Measurements from ENCODE around the gene B3GNT4.
"Not testable (repeated sequence)": the region's sequence is repeated elsewhere in the genome, so short reads cannot be mapped to it uniquely, and the experiment has no call there.

B3GNT4 gene

DNA sequence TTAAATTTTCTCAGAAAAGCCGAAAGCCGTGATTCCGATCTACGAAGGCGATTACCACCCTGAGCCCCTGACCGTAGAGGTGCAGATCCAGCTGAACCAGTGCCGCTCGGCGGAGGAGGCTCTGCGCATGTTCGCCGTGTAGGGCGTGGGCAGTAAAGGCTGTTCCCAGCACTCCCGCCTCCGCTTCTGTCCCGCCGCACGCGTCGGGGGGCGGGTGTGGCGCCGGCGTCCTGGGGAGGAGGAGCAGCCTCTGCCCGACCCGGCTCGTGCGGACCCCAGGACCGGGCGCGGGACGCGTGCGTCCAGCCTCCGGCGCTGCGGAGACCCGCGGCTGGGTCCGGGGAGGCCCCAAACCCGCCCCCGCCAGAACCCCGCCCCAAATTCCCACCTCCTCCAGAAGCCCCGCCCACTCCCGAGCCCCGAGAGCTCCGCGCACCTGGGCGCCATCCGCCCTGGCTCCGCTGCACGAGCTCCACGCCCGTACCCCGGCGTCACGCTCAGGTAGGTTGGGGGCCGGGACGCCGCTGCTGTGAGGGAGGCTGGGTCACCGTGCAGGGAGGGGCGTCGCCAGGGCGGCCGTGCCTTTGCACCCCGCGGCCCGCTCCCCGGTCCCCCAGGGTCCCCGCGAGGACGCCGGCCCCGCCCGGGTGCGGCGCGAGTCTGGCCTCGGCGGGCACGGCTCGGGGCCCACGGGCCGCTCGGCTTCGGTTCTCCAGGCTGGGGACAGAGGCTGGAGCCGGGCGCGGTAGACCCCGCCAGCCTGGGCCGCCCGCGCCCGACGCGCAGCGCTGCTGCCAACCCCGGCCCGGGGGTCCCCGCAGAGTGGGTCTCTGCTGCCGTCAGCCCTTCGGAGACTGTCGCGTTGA lies at the start of gene B3GNT4:
TSS of gene B3GNT4 (plus strand) at position 409 of the 866 bp plus-strand sequence. CDS start 910 bp downstream, outside the sequence.
- peak; percentile 30 for DNase-seq (ENCODE audit: low read depth)

DNA sequence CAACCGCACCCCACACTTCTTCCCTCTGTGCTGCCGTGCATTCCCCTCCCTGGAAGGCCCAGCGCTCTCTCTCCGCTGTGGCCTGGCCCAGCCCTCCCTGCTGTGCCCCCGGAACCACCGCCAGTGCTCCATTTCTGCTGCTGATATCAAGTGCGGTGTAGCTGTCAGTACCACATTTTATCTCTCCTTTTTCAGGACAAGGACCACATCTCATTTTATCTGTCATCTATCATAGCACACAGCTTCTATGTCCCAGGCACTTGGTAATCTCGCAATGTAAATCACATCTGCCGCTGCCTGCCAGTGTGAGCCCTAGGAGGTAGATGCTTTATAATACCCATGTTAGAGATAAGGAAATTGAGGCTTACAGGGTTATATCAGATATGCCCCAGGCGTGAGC lies 47.8 kb upstream of the B3GNT4 start:
- no peak for DNase-seq (ENCODE audit: low read depth)

DNA sequence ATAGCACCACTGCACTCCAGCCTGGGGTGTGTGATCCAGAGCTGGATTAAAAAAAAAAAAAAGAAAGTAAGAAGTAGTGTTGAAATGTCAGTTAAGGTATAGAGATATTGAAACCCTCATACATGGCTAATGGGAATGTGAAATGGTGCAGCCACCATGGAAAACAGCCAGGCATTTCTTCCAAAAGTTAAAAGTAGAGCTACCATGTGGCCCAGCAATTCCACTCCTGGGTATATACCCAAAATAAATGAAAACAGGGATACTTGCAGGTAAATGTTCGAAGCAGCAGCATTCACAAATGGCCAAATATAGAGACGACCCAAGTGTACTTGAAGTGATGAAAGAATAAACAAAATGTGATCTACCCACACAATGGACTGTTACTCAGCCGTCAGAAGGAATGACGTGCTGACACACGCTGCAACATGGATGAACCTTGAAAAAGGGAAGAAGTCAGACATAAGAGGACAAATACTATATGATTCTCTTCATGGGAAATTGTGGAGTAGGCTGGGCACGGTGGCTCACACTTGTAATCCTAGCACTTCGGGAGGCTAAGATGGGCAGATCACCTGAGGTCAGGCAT lies 44.7 kb upstream of the B3GNT4 start:
- DNase-seq (ENCODE audit: low read depth): no peak

DNA sequence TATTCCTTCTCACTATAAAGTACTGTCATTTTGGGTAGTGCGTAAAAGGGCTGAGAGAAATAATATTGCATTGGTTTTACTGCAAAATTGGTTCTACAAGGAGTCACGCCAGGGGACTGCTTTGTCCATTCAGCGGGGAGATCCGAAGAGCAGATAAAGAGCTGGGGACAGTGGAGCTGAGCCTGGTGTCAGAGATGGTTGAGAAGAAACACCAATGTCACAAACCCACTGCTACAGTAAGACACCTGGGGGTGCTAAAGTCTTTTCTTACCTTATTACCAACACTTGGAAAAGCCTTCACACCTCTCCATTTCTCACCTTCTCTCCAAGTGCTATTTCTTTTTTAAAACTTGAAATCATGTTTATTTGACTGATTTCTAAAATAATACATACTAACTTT lies 43.6 kb upstream of the B3GNT4 start:
- DNase-seq (ENCODE audit: low read depth): no peak

DNA sequence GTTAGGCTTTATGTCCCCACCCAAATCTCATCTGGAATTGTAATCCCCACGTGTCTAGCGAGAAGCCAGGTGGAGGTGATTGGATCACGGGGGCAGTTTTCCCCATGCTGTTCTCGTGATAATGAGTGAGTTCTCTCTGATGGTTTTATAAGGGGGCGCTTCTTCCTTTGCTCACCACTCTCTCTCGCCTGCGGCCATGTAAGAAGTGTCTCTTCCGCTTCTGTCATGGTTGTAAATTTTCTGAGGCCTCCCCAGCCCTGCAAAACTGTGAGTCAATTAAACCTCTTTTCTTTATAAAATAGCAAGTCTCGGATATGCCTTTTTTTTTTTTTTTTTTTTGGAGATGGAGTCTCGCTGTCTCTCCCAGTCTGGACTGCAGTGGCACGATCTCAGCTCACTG lies 42.7 kb upstream of the B3GNT4 start:
- DNase-seq (ENCODE audit: low read depth): no peak

DNA sequence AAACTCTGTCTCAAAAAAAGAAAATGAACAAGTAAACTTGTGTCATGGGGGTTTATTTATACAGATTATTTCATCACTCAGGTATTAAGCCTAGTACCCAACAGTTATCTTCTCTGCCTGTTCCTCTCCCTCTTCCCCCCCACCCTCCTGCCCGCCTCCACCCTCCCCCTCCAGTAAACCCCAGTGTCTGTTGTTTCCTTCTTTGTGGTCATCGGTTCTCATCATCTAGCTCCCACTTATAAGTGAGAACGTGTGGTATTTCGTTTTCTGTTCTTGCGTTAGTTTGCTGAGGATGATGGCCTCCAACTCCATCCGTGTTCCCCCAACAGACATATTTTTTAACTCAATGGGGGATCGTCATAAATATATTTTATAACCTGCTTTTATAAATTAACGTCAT lies 41.8 kb upstream of the B3GNT4 start:
- no peak for DNase-seq (ENCODE audit: low read depth)

DNA sequence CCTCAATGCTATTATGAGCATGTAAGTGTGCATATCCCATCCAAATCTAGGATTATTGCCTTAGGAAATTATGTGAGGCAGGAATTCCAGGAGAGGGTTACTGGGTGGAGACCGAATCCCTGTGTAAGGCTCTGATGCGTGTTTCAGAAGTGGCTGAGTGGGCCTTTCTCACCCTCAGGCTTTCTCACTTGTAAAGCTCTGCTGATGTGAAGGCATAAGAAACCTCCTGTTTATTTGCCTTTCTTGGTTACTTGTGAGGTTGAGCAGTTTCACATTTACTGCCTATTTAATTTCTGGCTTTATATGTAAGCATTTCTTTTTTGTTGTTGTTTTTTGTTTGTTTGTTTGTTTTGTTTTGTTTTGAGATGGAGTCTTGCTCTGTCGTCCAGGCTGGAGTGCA lies 40.5 kb upstream of the B3GNT4 start:
- DNase-seq (ENCODE audit: low read depth): no peak

DNA sequence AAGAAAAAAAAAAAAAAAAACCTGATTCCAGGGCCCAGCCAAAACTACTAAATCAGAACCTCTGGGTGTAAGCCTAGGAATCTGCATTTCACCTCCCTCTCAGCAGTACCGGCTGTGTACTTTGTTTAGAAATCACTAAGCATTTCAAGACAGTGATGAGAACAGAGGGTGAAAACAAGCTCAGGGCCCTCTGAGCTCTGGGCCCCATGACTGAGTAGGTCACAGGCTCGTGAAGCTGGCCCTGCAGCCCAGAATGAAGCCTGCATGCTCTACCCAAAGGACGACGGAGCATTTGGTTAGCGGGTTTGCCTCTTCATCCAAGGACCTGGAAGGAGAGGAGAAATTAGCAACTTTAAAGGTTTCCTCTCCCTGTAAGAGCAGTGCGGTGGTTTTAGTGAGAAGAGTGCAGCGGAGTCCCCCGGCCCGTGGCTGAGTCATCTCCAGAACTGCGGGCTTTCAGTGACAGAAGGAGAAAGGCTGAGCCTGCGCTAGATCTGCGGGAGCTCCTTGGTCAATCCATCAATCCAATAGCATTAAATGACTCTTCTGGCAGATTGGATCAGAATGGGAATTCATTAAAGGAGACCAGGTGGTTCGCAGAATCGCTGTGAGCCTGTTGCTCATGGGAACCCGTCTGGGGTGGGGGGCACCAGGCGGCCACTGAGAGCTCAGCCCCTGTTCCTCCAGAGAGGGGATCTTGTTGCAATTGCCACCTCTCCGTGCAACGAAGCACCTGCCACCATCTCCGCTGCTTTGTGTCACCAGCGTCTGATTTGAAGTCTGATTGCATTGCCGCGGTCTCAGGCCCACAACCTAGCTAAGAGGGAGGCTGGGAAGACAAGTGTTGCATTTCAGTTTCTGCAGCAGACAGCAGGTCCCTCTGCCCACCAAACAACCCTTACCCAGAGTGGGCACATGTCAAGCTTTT lies 36.8 kb upstream of the B3GNT4 start:
- DNase-seq (ENCODE audit: low read depth): no peak

DNA sequence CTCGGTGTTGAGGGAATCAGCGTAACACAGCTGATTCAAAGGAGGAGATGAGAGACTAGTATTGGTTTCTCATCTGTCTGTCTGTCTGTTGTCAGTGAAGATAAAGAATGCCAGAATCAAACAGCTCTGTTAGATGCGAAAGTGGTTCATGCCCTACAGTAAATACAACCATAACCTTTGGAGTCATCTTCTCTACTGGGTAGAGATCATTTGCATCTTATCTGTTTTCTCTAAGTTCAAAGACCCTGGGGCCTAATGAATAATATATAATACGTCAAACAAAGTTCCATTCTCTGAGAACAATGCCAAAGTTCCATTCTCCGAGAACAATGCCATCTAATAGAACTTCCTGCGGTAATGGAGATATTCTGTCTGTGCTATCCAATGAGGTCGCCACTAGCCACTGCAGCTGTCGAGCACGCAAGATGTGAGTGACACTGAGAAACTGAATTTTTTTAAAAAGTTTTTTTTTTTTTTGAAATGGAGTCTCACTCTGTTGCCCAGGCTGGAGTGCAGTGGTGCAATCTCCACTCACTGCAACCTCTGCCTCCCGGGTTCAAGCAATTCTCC lies 36.1 kb upstream of the B3GNT4 start:
- DNase-seq (ENCODE audit: low read depth): no peak

DNA sequence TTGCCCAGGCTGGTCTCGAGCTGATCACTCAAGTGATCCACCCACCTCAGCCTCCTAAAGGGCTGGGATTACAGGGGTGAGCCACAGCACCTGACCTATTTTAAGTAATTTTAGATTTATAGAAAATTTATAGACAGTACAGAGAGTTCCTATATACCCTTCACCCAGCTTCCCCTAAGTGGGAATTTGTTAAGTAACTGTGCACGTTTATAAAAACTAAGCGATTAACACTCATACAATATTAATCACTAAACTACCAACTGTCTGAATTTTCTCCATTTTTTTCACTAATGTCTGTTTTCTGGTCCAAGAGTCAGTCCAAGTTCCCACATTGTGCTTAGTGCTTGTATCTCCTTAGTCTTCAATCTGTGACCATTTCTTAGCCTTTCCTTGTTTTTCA lies 35.0 kb upstream of the B3GNT4 start:
- no peak for DNase-seq (ENCODE audit: low read depth)

DNA sequence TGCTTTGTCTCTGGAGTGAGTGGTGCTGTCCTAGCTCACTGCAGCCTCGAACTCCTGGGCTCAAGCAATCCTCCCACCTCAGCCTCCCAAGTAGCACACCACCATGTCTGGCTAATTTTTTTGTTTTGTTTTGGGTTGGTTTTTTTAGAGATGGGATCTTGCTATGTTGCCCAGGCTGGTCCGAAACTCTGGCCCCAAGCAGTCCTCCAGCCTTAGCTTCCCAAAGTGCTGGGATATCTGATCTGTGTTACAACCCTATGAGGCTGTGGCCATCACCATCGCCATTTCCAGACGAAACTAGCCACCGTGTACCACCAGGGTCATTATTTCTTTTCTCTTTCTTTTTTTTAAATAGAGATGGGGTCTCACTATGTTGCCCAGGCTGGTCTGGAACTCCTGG lies 32.1 kb upstream of the B3GNT4 start:
- DNase-seq (ENCODE audit: low read depth): no peak

DNA sequence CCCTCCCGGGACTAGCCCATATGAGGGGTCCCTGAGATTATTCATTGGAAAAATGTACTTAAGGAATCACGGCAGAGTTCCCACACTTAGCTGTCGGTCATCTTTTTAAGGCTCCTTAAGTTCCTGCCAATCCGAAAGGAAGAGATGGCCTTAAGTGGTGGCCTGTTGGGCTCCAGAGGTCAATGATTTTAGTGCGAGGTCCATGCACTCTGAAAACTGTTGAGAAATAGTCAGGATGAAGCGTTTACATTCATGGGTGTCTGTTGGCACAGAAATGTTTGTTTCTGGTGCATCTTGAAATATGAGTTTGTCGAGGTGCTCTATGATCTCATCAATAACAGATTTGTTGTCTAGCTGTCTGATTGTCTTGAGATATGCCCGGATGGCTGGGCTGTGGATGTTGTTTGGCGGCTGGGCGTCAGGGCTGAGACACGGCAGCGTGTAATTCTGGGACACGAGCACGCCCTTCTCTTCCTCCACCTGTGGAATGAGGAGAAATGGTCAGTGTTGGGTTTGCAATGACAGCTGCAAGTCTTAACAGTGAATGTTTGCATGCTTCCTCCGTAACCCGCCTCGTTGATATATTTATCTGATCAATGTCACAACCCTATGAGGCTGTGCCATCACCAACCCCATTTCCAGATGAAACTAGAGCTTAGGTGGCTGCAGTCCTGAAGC lies 31.1 kb upstream of the B3GNT4 start:
- no peak for DNase-seq (ENCODE audit: low read depth)

DNA sequence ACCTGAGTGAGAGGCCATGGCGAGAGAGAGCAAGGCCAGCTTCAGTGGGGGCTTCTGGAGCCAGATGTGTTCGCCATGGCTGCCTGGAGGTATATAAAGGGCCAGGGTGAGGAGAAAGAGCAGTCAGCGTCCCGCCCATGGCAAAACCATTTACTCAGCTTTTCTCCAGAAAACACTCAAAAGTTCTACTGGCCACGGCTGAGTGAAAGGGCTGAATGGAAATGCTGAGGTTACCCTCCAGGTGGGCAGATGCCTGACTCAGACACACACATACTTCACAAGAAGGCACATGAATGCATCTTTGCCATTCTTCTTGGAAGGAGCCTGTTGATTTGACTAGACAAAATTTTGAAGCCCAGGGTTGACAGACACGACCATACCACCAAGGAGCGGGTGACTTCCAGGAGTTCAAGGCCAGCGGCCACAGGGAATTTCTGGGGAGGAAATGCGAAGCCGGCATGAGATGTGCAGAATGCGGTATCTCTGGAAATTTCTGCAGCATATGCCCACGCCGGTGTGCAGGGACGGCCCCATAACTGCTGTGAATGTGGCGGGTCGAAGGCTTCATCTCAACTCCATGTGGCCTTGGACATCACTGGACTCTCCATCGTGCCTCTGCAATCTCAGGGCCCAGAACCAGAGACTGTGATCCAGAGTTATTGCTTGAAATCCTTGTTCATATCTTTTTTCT lies 29.2 kb upstream of the B3GNT4 start, which contains the start of gene IL31:
TSS of gene IL31 (minus strand) at position 67 of the 691 bp plus-strand sequence. CDS start at position 18, 49 bp downstream.
- DNase-seq (ENCODE audit: low read depth): no peak

DNA sequence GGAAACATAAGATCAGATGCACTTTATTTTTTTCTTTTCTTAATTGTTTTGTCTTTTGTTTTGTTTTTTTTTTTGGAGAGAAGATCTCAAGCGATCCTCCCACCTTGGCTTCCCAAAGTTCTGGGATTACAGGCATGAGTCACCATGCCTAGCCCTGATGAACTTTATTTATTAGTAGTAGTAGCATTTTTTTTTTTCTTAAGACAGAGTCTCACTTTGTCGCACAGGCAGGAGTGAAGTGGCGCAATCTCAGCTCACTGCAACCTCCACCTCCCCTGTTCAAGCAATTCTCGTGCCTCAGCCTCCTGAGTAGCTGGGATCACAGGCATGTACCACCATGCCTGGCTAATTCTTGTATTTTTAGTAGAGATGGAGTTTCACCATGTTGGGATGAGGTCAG lies 27.0 kb upstream of the B3GNT4 start:
- not testable (repeated sequence) for DNase-seq (ENCODE audit: low read depth)

DNA sequence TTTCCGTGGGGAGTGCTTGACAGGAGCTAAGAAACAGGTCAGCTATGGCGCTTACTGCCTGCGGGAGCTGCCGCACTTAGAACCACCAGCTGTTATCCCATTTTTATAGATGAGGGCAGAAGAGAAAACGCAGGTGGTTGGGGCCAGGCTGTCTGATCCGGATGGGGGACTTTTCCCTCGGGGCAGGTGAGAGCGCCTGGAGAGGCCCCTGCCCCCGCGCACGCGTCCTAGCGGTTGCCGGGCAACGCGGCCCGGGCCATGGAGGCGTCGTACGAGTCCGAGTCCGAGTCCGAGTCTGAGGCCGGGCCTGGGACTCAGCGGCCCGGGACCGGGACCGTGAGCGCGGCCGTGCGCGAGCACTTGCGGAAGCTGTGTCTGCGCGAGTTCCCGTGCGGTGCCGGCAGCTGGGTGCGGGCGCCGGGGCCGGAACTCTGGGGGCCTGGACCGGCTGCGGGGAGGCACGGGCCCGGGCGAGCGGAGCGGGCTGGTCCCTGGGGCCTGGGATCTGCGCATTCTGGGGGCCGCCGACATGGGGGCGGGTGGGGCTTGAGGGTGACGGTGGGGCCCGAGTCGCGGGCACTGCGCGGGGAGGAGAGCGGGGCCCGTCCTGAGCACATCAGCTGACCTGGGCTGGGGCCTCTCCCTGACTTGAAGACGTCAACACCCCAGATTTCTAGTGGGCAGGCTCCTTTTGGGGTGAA lies 20.5 kb upstream of the B3GNT4 start, which contains the start of gene LRRC43:
TSS of gene LRRC43 (plus strand) at position 237 of the 701 bp plus-strand sequence. CDS start at position 259, 22 bp downstream.
- no peak for DNase-seq (ENCODE audit: low read depth)

DNA sequence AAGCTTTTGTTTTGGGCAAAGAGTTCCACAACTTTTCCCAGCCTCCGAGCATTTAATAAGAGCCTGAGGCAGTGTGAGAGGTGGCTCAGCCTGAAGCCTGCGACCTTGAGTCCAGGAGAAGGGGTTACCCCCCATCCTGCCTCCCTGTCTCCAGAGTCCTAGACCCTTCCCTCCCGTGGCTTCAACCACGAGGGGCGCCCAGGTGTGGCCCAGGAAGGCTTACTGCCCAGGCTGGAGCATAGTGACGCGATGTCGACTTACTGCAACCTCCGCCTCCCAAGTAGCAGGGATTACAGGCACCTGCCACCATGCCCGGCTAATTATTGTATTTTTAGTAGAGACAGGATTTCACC lies 19.9 kb upstream of the B3GNT4 start:
- DNase-seq (ENCODE audit: low read depth): no peak

DNA sequence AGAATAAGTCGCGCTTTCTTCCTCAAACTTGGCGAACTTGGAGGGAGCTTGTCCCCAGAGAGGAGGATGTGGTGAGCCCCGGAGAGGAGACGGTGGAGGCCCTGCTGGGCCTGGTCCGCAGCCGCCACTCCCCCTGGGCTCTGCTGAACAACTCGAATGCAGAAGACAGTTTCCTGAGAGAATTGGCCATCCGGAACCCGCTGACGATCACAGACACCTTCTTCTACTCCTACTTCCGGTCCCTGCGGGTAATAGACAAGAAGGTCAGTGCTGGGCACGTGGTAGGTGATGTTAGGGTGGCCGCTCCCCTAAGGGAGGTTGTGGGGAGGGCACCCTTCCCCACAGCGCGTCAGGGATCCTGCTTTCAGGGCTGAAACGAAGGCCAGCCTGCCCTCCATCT lies 19.0 kb upstream of the B3GNT4 start:
- no peak for DNase-seq (ENCODE audit: low read depth)

DNA sequence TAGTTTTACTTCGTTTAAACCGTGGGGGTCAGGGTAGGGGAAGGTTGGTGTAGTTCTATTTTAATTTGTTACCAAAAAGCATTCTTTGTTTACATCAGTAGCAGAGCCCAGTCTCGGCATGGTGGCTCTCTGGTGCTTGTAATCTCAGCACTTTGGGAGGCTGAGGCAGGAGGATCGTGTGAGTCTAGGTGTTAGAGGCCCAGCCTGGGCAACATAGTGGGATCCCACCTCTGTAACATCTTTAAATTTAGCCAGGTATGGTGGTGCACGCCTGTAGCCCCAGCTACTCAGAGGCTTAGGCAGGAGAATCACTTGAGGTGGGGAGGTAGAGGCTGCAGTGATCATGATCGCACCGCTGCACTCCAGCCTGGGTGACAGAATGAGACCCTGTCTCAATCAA lies 18.4 kb upstream of the B3GNT4 start:
- DNase-seq (ENCODE audit: low read depth): no peak

DNA sequence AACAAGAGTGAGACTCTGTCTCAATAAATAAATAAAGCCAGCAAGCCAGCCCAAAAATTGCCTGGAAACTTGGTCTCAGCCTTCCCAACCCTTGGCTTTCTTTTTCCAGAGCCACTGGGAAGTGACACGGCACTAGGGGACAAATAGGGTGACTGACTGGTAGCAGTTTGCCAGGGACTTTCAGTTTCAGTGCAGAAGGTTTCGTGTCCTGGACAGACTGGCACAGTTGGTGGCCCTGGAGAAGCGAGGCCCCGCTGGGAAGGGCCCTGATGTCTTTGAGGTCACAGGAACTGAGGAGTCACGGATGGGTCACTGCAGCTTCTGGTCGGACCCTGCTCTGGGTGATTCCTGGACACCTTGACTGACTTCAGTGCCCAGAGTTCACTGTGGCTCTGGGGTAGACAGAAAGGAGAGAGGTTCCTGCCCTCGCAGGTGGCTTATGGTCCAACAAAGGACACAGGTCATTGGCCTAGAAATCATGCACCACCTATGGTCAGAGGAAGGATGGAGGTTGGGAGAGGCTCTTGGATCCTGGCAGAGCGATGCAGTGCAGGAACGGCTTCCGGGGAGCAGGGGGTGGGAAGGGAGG lies 17.9 kb upstream of the B3GNT4 start:
- no peak for DNase-seq (ENCODE audit: low read depth)

DNA sequence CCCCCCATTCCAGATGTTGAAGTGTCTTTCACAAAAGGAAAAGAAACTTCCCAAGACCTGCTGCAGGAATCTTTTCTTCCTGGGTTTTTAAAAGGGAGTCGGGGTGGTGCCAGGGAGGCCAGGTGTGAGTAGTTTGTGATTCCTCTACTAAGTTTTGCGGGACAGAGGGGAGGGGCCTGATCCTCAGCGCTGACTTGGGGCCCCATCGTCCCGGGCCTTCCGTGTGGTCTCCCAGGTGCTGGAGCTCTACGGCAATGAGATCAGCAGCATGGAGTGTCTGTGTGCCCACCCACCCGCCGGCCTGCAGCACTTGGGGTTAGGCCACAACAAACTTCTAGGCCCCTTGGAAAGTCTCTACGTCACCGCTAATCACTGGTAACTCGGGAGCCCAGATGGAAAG lies 16.0 kb upstream of the B3GNT4 start:
- DNase-seq (ENCODE audit: low read depth): no peak
